Activated B cell treated with CpG ODN at 0.5 μM for 24 hours (primary cell): ENCODE data around the gene LSM14A. TPM values are rescaled to one million over a fixed set of nuclear protein-coding genes. Genes with fewer than 3 reads are reported as not detected.
A peak's percentile ranks its signal among the peaks of the same experiment; 100 is the strongest.
"Not testable (repeated sequence)": the region's sequence is repeated elsewhere in the genome, so short reads cannot be mapped to it uniquely, and the experiment has no call there.

ENCODE experiments used
- ATAC-seq: fragments of 200-7000 bp; cut with Tn5 transposase; one replicate; pipeline ENCODE4 v1.10.0; 2021; ENCODE audit warnings: low read depth, mild to moderate bottlenecking, moderate library complexity
- CTCF ChIA-PET: fragments of 350-600 bp; sonication (Branson Sonifier 250); formaldehyde crosslinking; loops from one replicate; lab custom pipeline; 2021; ENCODE audit warnings: antibody characterized with exemption; lab: Charles Lee
- POLR2A ChIA-PET: fragments of 350-600 bp; sonication (Branson Sonifier 250); formaldehyde crosslinking; loops from one replicate; lab custom pipeline; 2021; ENCODE audit warnings: antibody characterized with exemption; lab: Charles Lee
- DNase-seq: peaks from one replicate; pipeline ENCODE4 v3.0.0; 2022
- H3K27ac Mint-ChIP-seq: one replicate; pipeline ENCODE4 v1.8.0; 2020; ENCODE audit warnings: mixed read lengths
- H3K27me3 Mint-ChIP-seq: one replicate; pipeline ENCODE4 v1.8.0; 2021; ENCODE audit warnings: mixed read lengths
- H3K36me3 Mint-ChIP-seq: one replicate; pipeline ENCODE4 v1.8.0; 2021; ENCODE audit warnings: low read depth, mixed read lengths
- H3K4me1 Mint-ChIP-seq: one replicate; pipeline ENCODE4 v1.8.0; 2021; ENCODE audit warnings: mixed read lengths
- H3K4me3 Mint-ChIP-seq: one replicate; pipeline ENCODE4 v1.8.0; 2020; ENCODE audit warnings: mild to moderate bottlenecking, mixed read lengths
- H3K9me3 Mint-ChIP-seq: one replicate; pipeline ENCODE4 v1.8.0; 2020; ENCODE audit warnings: mixed read lengths
- intact Hi-C: fragments of 100-400 bp; cut with micrococcal nuclease; formaldehyde crosslinking; loops from one replicate; pipeline ENCODE4 v1.15.1; 2024
- total RNA-seq: library from RNA; stranded (reverse); gene quantifications from 2 replicates; pipeline ENCODE4 v1.2.3, GENCODE V29; 2022
- TF ChIP-seq, protein P1 (sequence below): fragments of 200-600 bp; IDR thresholded peaks from one replicate; pipeline ENCODE4 v1.8.0; 2022; ENCODE audit warnings: antibody characterized with exemption, mild to moderate bottlenecking

The LSM14A gene
- total RNA-seq, 1 donor from 2014 or later: 136 TPM

DNA sequence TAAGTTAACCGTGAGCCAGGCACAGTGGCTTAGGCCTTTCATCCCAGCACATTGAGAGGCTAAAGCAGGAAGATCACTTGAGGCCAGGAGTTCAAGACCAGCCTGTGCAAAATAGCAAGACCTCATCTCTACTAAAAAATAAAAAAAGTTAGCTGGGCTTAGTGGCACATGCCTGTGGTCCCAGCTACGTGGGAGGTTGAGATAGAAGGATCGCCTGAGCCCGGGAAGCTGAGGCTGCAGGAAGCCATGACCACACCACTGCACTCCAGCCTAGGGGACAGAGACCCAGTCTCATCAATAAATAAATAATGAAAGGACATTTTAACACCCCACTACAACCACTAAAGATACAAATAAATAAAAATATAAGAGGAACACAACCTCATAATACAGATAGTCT lies 21.6 kb downstream of the LSM14A start:
- H3K9me3 Mint-ChIP-seq: no peaks in the 10 kb centered on the region
- H3K4me3 Mint-ChIP-seq: peak overlapping the region; percentile 66
- intact Hi-C loops: loop anchor here (2.0 kb wide), 1 partner anchor 21 kb away; the partner anchor contains the start of gene LSM14A
- peak overlapping the region; percentile 82 for H3K27ac Mint-ChIP-seq
- H3K4me1 Mint-ChIP-seq: peaks cover 64% of the 10 kb centered on the region
- ATAC-seq (no peak), DNase-seq (no peak)
- peaks cover 37% of the 10 kb centered on the region for H3K36me3 Mint-ChIP-seq
- CTCF ChIA-PET: interaction anchor here (1.2 to 2.6 kb wide), 3 partner anchors 16 to 152 kb away, joined by 3 to 12 read pairs (median 4); no protein-coding TSS in a partner anchor
- H3K27me3 Mint-ChIP-seq: no peaks in the 10 kb centered on the region
- TF ChIP-seq, protein P1, sequence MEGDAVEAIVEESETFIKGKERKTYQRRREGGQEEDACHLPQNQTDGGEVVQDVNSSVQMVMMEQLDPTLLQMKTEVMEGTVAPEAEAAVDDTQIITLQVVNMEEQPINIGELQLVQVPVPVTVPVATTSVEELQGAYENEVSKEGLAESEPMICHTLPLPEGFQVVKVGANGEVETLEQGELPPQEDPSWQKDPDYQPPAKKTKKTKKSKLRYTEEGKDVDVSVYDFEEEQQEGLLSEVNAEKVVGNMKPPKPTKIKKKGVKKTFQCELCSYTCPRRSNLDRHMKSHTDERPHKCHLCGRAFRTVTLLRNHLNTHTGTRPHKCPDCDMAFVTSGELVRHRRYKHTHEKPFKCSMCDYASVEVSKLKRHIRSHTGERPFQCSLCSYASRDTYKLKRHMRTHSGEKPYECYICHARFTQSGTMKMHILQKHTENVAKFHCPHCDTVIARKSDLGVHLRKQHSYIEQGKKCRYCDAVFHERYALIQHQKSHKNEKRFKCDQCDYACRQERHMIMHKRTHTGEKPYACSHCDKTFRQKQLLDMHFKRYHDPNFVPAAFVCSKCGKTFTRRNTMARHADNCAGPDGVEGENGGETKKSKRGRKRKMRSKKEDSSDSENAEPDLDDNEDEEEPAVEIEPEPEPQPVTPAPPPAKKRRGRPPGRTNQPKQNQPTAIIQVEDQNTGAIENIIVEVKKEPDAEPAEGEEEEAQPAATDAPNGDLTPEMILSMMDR: no peak
- POLR2A ChIA-PET: interaction anchor here (0.6 to 4.3 kb wide), 3 partner anchors 10 to 21 kb away, joined by 3 to 24 read pairs (median 5); partner anchors contain the start of gene LSM14A

GRCh38 chr19:34201133-34201532 lies 28.8 kb downstream of the LSM14A start:
- peaks cover 43% of the 10 kb centered on the region for H3K4me1 Mint-ChIP-seq
- intact Hi-C loops: no loop called here
- peaks cover 51% of the 10 kb centered on the region for H3K36me3 Mint-ChIP-seq
- TF ChIP-seq, protein P1: no peak
- DNase-seq (no peak), ATAC-seq (no peak)
- H3K27me3 Mint-ChIP-seq: no peaks in the 10 kb centered on the region
- ChIA-PET CTCF (no interaction called here), POLR2A (interaction anchor here (2.2 kb wide), 1 partner anchor 30 kb away, joined by 12 read pairs; the partner anchor contains the start of gene LSM14A)
- H3K9me3 Mint-ChIP-seq: no peaks in the 10 kb centered on the region
- no peak overlapping the region for H3K4me3 Mint-ChIP-seq
- H3K27ac Mint-ChIP-seq: peak overlapping the region; percentile 77

GRCh38 chr19:34205324-34205723 lies 33.0 kb downstream of the LSM14A start:
- H3K9me3 Mint-ChIP-seq, intact Hi-C loops, DNase-seq, H3K27me3 Mint-ChIP-seq, ATAC-seq, H3K4me3 Mint-ChIP-seq, CTCF ChIA-PET: not testable (repeated sequence)
- POLR2A ChIA-PET: interaction anchor here (0.6 kb wide), 1 partner anchor 12 kb away, joined by 5 read pairs; no protein-coding TSS in a partner anchor
- Mint-ChIP-seq H3K4me1 (peaks cover 33% of the 10 kb centered on the region), H3K27ac (peak overlapping the region; percentile 4), H3K36me3 (peaks cover 54% of the 10 kb centered on the region)

- Mint-ChIP-seq H3K4me1 (peaks cover 6% of the 10 kb centered on the region), H3K36me3 (peaks cover 58% of the 10 kb centered on the region), H3K4me3 (no peak overlapping the region), H3K27me3 (no peaks in the 10 kb centered on the region), H3K27ac (no peak overlapping the region), H3K9me3 (no peaks in the 10 kb centered on the region)
- no peak for ATAC-seq
- TF ChIP-seq, protein P1: no peak
- DNase-seq: no peak
- POLR2A ChIA-PET: interaction anchor here (0.6 to 0.9 kb wide), 2 partner anchors 9 to 37 kb away, joined by 5 to 6 read pairs; no protein-coding TSS in a partner anchor
- intact Hi-C loops: no loop called here
- CTCF ChIA-PET: no interaction called here
These were observed 36.1 kb downstream of the LSM14A start for GRCh38 chr19:34208291-34208884.

DNA sequence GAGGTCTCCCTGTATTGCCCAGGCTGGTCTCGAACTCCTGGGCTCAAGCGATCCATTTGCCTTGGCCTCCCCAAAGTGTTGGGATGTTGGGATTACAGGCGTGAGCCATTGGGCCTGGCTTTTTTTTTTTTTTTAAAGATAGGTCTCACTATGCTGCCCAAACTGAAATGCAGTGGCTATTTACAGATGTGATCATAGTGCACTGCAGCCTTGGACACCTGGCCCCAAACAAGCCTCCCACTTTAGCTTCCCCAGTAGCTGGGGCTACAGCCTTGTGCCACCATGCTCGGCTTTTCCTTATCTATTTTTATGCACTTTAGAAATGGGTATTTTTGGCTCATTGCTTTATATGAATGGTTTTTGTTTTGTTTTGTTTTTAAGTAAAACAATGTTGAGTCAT lies 37.4 kb downstream of the LSM14A start:
- ChIA-PET POLR2A (no interaction called here), CTCF (no interaction called here)
- no peaks in the 10 kb centered on the region for H3K27me3 Mint-ChIP-seq
- no peak overlapping the region for H3K4me3 Mint-ChIP-seq
- TF ChIP-seq, protein P1: no peak
- peaks cover 2% of the 10 kb centered on the region for H3K4me1 Mint-ChIP-seq
- DNase-seq (no peak), ATAC-seq (no peak)
- intact Hi-C loops: no loop called here
- no peak overlapping the region for H3K27ac Mint-ChIP-seq
- peaks cover 63% of the 10 kb centered on the region for H3K36me3 Mint-ChIP-seq
- H3K9me3 Mint-ChIP-seq: no peaks in the 10 kb centered on the region
